K562 (cell line): Measurements from ENCODE around the gene ALOX12B. TPM values are rescaled to one million over a fixed set of nuclear protein-coding genes. Genes with fewer than 3 reads are reported as not detected.
A peak's percentile ranks its signal among the peaks of the same experiment; 100 is the strongest.

Experiments
- BHLHE40 ChIP-seq: IDR thresholded peaks from 2 replicates; pipeline ENCODE4 v1.6.1; 2011; ENCODE audit warnings: low read length, improper control_type of control experiment
- C11orf30 ChIP-seq: fragments of 450-650 bp; IDR thresholded peaks from 2 replicates; pipeline ENCODE4 v1.6.1; 2016; ENCODE audit warnings: low read depth, mild to moderate bottlenecking
- CEBPB ChIP-seq: fragments of 450-650 bp; IDR thresholded peaks from 2 replicates; pipeline ENCODE4 v1.6.1; 2016; ENCODE audit warnings: missing genetic modification characterization, missing compliant biosample characterization
- CEBPG ChIP-seq, 3 experiments: fragments of 200-800 bp in 1 of 3; sonication (Bioruptor generic) in 1 of 3; sonication (generic) in 1 of 3; formaldehyde crosslinking in 1 of 3; IDR thresholded peaks in 2 of 3; conservative IDR thresholded peaks in 1 of 3; 2 replicates each; pipeline versions ENCODE4 v1.6.1 to v1.8.0; 2016 to 2022; ENCODE audit warnings: missing compliant biosample characterization in 2 of 3, missing genetic modification characterization in 2 of 3, mild to moderate bottlenecking in 1 of 3, missing genetic modification reagents in 1 of 3
- EP300 ChIP-seq: IDR thresholded peaks from 2 replicates; pipeline ENCODE4 v1.6.1; 2012; ENCODE audit warnings: low read length, improper control_type of control experiment
- FOXJ2 ChIP-seq: fragments of 200-800 bp; sonication (Bioruptor generic); IDR thresholded peaks from 2 replicates; pipeline ENCODE4 v1.6.1; 2016; ENCODE audit warnings: missing genetic modification characterization, missing compliant biosample characterization
- GTF2F1 ChIP-seq: IDR thresholded peaks from 2 replicates; pipeline ENCODE4 v1.6.1; 2011; ENCODE audit warnings: low read depth, low read length, improper control_type of control experiment
- MAFK ChIP-seq: IDR thresholded peaks from 2 replicates; pipeline ENCODE4 v1.6.1; 2011; ENCODE audit warnings: low read length, improper control_type of control experiment
- MAZ ChIP-seq, 2 experiments: fragments of 450-650 bp in 1 of 2; sonication (generic) in 1 of 2; formaldehyde crosslinking; IDR thresholded peaks in 1 of 2; conservative IDR thresholded peaks in 1 of 2; 2 replicates each; pipeline versions ENCODE4 v1.4.0 to v1.5.0; 2020; ENCODE audit warnings: mild to moderate bottlenecking in 1 of 2, missing genetic modification reagents in 1 of 2
- MEIS2 ChIP-seq: fragments of 450-650 bp; IDR thresholded peaks from 2 replicates; pipeline ENCODE4 v1.6.1; 2014; ENCODE audit warnings: mild to moderate bottlenecking; ENCODE audit not compliant: partially characterized antibody
- NRF1 ChIP-seq, 2 experiments: fragments of 450-650 bp; IDR thresholded peaks in 1 of 2; conservative IDR thresholded peaks in 1 of 2; 2 replicates each; pipeline ENCODE4 v1.6.1; 2014; ENCODE audit warnings: mild to moderate bottlenecking in 2 of 2
- NUFIP1 ChIP-seq: fragments of 450-650 bp; IDR thresholded peaks from 2 replicates; pipeline ENCODE4 v1.6.1; 2018; ENCODE audit not compliant: partially characterized antibody
- PATZ1 ChIP-seq: fragments of 250-450 bp; sonication (Bioruptor Pico); IDR thresholded peaks from 2 replicates; pipeline ENCODE4 v1.5.0; 2020; ENCODE audit warnings: mild to moderate bottlenecking, borderline replicate concordance
- PKNOX1 ChIP-seq: fragments of 450-650 bp; IDR thresholded peaks from 2 replicates; pipeline ENCODE4 v1.6.1; 2016
- SUPT5H ChIP-seq: fragments of 450-650 bp; IDR thresholded peaks from 2 replicates; pipeline ENCODE4 v1.6.1; 2016
- TFAM ChIP-seq: fragments of 250-450 bp; sonication (Bioruptor Pico); conservative IDR thresholded peaks from 2 replicates; pipeline ENCODE4 v1.5.0; 2021; ENCODE audit warnings: mild to moderate bottlenecking, moderate library complexity
- XRCC5 ChIP-seq: fragments of 200-400 bp; formaldehyde crosslinking; IDR thresholded peaks from 2 replicates; pipeline ENCODE4 v1.6.1; 2017; ENCODE audit warnings: low read depth, mild to moderate bottlenecking, low read length
- ZBTB5 ChIP-seq: fragments of 450-650 bp; IDR thresholded peaks from 2 replicates; pipeline ENCODE4 v1.6.1; 2017; ENCODE audit warnings: antibody characterized with exemption
- ZKSCAN8 ChIP-seq: fragments of 200-800 bp; sonication (Bioruptor generic); IDR thresholded peaks from 2 replicates; pipeline ENCODE4 v1.6.1; 2016; ENCODE audit warnings: missing genetic modification characterization, missing compliant biosample characterization
- ZNF24 ChIP-seq: fragments of 450-650 bp; IDR thresholded peaks from 2 replicates; pipeline ENCODE4 v1.6.1; 2016
- polyA plus RNA-seq, 8 experiments: library from polyadenylated mRNA; depleted of rRNA in 4 of 8; stranded (reverse) in 5 of 8; unstranded in 3 of 8; fragments of >200 nt; fragmentation: Nextera tagmentation in 2 of 8; fragmentation: Illumina TruSeq in 1 of 8; extraction: Ambion mirVana in 2 of 8; extraction: Trizol in 1 of 8; gene quantifications; 2 replicates each; pipeline versions ENCODE4 v1.2.1 to v1.2.3, GENCODE V29; 2011 to 2014; ENCODE audit warnings: inconsistent platforms in 1 of 8, missing spikeins in 1 of 8
- total RNA-seq, 7 experiments: library from RNA; depleted of rRNA in 6 of 7; stranded (reverse); fragments of >200 nt in 6 of 7; fragmentation: Illumina TruSeq in 2 of 7; extraction: Trizol in 2 of 7; gene quantifications; 2 replicates each; pipeline versions ENCODE4 v1.2.1 to v1.2.3, GENCODE V29; 2011 to 2021; ENCODE audit warnings: low replicate concordance in 1 of 7

ALOX12B gene
- total and polyA plus RNA-seq, 9 of the 15 experiments (the other 6 are each of a cell fraction or from before 2014, with no cell fraction given): not detected

GRCh38 chr17:8119581-8120519 lies 32.3 kb upstream of the ALOX12B start (continued):
- TF ChIP-seq NRF1 (conservative IDR thresholded peaks at IDR 0.05 in 1 of 2, IDR thresholded peaks at IDR 0.05 in 1 of 2) (0 out of 4 replicates have a peak, but pooled peaks of 1 of the 2 experiments have one; percentile 12), PKNOX1 (peak; percentile 59; the same call in 1 of the 2 replicates), XRCC5 (peak; percentile 73), SUPT5H (no peak), C11orf30 (no peak), FOXJ2 (tag) (peak; percentile 65; the same call in 1 of the 2 replicates), MAZ (CRISPR knock-in tag; conservative IDR thresholded peaks at IDR 0.05 in 1 of 2, IDR thresholded peaks at IDR 0.05 in 1 of 2) (peak; percentile 64 to 92), CEBPB (peak; percentile 65), PATZ1 (CRISPR knock-in tag) (no peak), MEIS2 (no peak), ZNF24 (peak; percentile 43; the same call in 1 of the 2 replicates), MAFK (peak; percentile 16; the same call in 1 of the 2 replicates), TFAM (CRISPR knock-in tag) (no peak), GTF2F1 (0 out of 2 replicates have a peak, but pooled peaks have one; percentile 39), EP300 (peak; percentile 71; the same call in 1 of the 2 replicates), ZBTB5 (peak; percentile 63), NUFIP1 (peak; percentile 35), CEBPG (CRISPR knock-in tag; IDR thresholded peaks at IDR 0.05) (no peak), CEBPG (tag; conservative IDR thresholded peaks at IDR 0.05 in 1 of 2, IDR thresholded peaks at IDR 0.05 in 1 of 2) (peak in 1 of 2 experiments; percentile 57; a peak in 1 of 4 replicates), ZKSCAN8 (CRISPR knock-in tag) (0 out of 2 replicates have a peak, but pooled peaks have one; percentile 45), BHLHE40 (peak; percentile 27; the same call in 1 of the 2 replicates)
